ENCODE measurements around the gene UBE2Q2.

- TF ChIP-seq POLR2AphosphoS5 (IDR thresholded peaks at IDR 0.05; ENCODE audit: borderline replicate concordance, low read depth, low read length) (no peak), FOXP2 (optimal IDR thresholded peaks at IDR 0.05; ENCODE audit: control extremely low read depth, extremely low read length, insufficient read depth) (no peak), EZH2 (IDR thresholded peaks at IDR 0.05) (no peak)
These were observed 100.5 kb downstream of the UBE2Q2 start for GRCh38 chr15:75943713-75944215.

Measured in SK-N-MC (cell line).